Right lobe of liver (tissue), 6 donors: Measurements from ENCODE around the gene RSAD1. TPM values are rescaled to one million over a fixed set of nuclear protein-coding genes. Genes with fewer than 3 reads are reported as not detected.

Experiments
- ATAC-seq, 4 donors: fragments of 200-7000 bp; cut with Tn5 transposase; one replicate each; pipeline ENCODE4 v1.9.1; 2020; ENCODE audit warnings: mild to moderate bottlenecking in 4 of 4, moderate library complexity in 4 of 4
- DNase-seq, 3 donors: peaks; one replicate each; pipeline ENCODE4 v3.0.0-alpha.2; 2020
- H3K27ac ChIP-seq, 3 donors: fragments of 200-600 bp; one replicate each; pipeline ENCODE4 v1.8.0; 2022
- H3K27me3 ChIP-seq, 2 donors: fragments of 200-600 bp; one replicate each; pipeline ENCODE4 v1.8.0; 2022
- H3K36me3 ChIP-seq, 4 donors: fragments of 200-600 bp; sonication (generic) in 1 of 4; one replicate each; pipeline versions ENCODE4 v1.5.1 to v1.8.0; 2017 to 2022; ENCODE audit warnings: control low read depth in 1 of 4
- H3K4me1 ChIP-seq, 4 donors: fragments of 200-600 bp; sonication (generic) in 1 of 4; one replicate each; pipeline versions ENCODE4 v1.5.1 to v1.8.0; 2017 to 2022; ENCODE audit warnings: control low read depth in 1 of 4
- H3K4me3 ChIP-seq, 3 donors: fragments of 200-600 bp; one replicate each; pipeline ENCODE4 v1.8.0; 2022
- H3K9me3 ChIP-seq, 4 donors: fragments of 200-600 bp; sonication (generic) in 1 of 4; one replicate each; pipeline versions ENCODE4 v1.5.1 to v1.8.0; 2017 to 2022; ENCODE audit warnings: control low read depth in 1 of 4
- CTCF ChIP-seq, 4 donors: fragments of 200-600 bp in 3 of 4; fragments of 450-650 bp in 1 of 4; IDR thresholded peaks; one replicate each; pipeline versions ENCODE4 v1.5.1 to v1.8.0; 2016 to 2022; ENCODE audit warnings: antibody characterized with exemption in 4 of 4, mild to moderate bottlenecking in 2 of 4
- POLR2A ChIP-seq: fragments of 450-650 bp; IDR thresholded peaks from one replicate; pipeline ENCODE4 v1.6.1; 2017; ENCODE audit warnings: antibody characterized with exemption, mild to moderate bottlenecking
- WGBS: methylation state at CpG from one replicate; pipeline ENCODE4 v1.1.6; 2018; ENCODE audit warnings: low coverage, low lambda C conversion rate; ENCODE audit not compliant: insufficient coverage; ENCODE audit errors: missing lambda C conversion rate; 5-methylcytosine and 5-hydroxymethylcytosine counted together
- intact Hi-C, 2 donors: fragments of 100-400 bp; cut with DNase I; formaldehyde crosslinking; loops; one replicate each; pipeline versions ENCODE4 v1.11.2 to v1.14.1; 2022
- total RNA-seq, 6 experiments: library from RNA; depleted of rRNA in 2 of 6; stranded (reverse); fragments of >200 nt in 2 of 6; fragmentation: NEBNext Ultra II Directional in 3 of 6; extraction: Animal tissue kit (Norgen Biotek cat#: 25700) in 3 of 6; gene quantifications; one replicate each; pipeline versions ENCODE4 v1.1.0 to v1.2.4, GENCODE V29; 2016 to 2023
- donor health status: DM: no; HTN: yes; CAD: no.
- donor health status: DM: no; HTN: no; CAD: no.
- donor health status: DM: no; HTN: no; CAD: no.
- donor health status: DM: no; HTN: yes; CAD: no.
- donor health status: DM: no; HTN: yes; CAD: no.

RSAD1 gene
- total RNA-seq, 6 experiments from 2014 or later: 17.9 to 26.6 (median 23.4) TPM

DNA sequence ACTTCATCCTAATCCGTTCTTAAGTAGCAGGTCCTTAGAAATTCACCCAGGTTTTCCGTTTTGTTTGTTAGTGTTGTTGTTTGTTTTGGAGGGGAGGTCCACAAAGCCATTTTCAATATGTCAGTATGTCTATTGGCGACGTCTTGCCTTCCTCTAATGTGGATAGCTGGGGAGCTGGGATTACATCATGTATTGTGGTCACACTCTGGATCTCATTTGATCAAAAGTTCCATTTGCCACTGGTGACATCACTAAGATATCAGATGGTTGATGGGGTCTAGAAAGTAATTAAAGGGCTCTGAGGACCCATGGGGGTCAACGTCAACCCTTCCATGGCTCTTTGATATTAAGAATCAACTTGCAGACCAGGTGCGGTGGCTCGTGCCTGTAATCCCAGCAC is 51.2 kb downstream of the RSAD1 start:
- 85% methylated on average over 7 of the region's 7 CpGs for WGBS
- no peaks in the 10 kb centered on the region for H3K36me3 ChIP-seq
- ATAC-seq: no peak
- H3K4me3 ChIP-seq: no peak overlapping the region
- TF ChIP-seq CTCF (IDR thresholded peaks at IDR 0.05) (no peak), POLR2A (no peak)
- no peak overlapping the region for H3K27ac ChIP-seq
- intact Hi-C loops: no loop called here
- peaks cover 0 to 7% (median 0%) of the 10 kb centered on the region in 4 donors for H3K4me1 ChIP-seq
- DNase-seq: no peak
- peaks cover 0 to 6% of the 10 kb centered on the region in 2 donors for H3K27me3 ChIP-seq
- H3K9me3 ChIP-seq: no peaks in the 10 kb centered on the region

DNA sequence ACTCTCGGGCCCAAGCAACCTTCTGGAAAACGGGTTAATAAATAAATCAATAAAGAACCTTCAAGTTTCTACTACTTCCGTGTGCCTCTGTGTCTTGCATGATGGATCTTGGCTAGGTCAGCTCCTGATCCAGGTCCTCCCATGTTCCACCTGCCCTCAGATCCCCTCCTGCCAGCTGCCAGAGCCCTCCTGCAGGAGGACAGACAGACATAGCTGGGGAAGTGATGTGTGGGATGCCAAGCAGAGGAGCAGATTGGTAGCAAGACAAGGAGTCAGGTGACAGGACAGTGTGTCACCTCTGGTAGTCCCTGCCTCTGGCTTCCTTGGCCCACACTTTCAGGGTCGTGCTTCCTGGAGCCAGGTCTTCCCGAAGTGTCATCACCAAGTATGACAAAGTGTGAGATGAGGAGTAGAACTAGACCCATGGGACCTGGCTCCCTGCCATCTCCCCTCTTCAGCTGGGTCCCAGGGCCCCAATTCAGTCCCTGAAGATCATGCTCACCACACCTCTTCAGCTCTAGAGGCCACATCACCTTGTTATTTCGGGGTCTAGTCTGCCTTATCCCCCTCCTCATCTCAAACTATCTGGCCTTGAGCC is 52.9 kb downstream of the RSAD1 start:
- 36% methylated on average over 3 of the region's 6 CpGs for WGBS
- H3K27me3 ChIP-seq: peaks cover 0 to 6% of the 10 kb centered on the region in 2 donors
- ATAC-seq: no peak
- no peak for DNase-seq
- no peak overlapping the region for H3K27ac ChIP-seq
- H3K4me1 ChIP-seq: peaks cover 0 to 7% (median 0%) of the 10 kb centered on the region in 4 donors
- H3K4me3 ChIP-seq: no peak overlapping the region
- H3K36me3 ChIP-seq: no peaks in the 10 kb centered on the region
- no peaks in the 10 kb centered on the region for H3K9me3 ChIP-seq
- TF ChIP-seq POLR2A (no peak), CTCF (IDR thresholded peaks at IDR 0.05) (no peak)
- intact Hi-C loops: no loop called here

DNA sequence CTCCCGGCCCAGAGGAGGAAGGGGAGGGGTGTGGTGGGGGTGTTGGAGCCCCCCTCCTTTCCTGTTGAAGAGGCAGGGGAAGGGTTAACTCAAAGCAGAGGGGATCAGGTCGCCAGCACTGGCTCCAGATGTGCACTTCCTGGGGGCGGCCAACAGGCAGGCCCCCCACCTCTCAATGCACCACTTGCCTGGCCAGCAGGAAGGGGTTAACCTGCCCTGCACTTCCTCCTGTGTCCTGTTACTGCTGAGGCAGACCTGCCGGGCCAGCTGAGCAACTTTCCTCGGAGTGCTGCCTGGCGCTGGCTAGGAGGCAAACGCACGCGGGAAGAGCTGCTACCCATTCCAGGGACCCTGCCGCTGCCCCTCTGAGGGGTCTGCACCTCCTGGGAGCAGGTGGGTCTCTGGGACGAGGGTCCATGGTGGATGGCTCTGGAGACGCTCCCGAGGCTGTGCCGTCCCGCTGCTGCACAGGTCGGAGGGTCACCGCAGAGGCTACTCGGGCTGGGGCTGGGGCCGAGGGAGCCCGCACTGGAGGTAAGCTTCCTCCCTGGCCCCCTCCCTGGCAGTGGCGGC is 53.9 kb downstream of the RSAD1 start, which contains the start of gene EPN3:
EPN3 (plus strand) TSS at position 284 of the 573 bp plus-strand sequence. CDS start 3,822 bp downstream, outside the sequence.
- DNase-seq (peak in 1 of 3 donors; percentile 60), ATAC-seq (peak in 2 of 4 donors; percentile 26 to 43)
- TF ChIP-seq POLR2A (no peak), CTCF (IDR thresholded peaks at IDR 0.05) (no peak)
- H3K4me1 ChIP-seq: peaks cover 0 to 7% (median 0%) of the 10 kb centered on the region in 4 donors
- 7% methylated on average over 11 of the region's 21 CpGs for WGBS
- H3K36me3 ChIP-seq: no peaks in the 10 kb centered on the region
- intact Hi-C loops: no loop called here
- H3K27ac ChIP-seq: no peak within 1 kb of the TSS
- H3K9me3 ChIP-seq: no peaks in the 10 kb centered on the region
- H3K4me3 ChIP-seq: no peak within 1 kb of the TSS
- peaks cover 0 to 6% of the 10 kb centered on the region in 2 donors for H3K27me3 ChIP-seq

GRCh38 chr17:50533185-50533584 is 54.5 kb downstream of the RSAD1 start:
- 5% methylated on average over 3 of the region's 5 CpGs for WGBS
- no peak for DNase-seq
- Histone ChIP-seq H3K36me3 (no peaks in the 10 kb centered on the region), H3K27ac (no peak overlapping the region), H3K9me3 (no peaks in the 10 kb centered on the region), H3K4me1 (peaks cover 0 to 7% (median 0%) of the 10 kb centered on the region in 4 donors), H3K27me3 (peaks cover 0 to 6% of the 10 kb centered on the region in 2 donors), H3K4me3 (no peak overlapping the region)
- no peak for ATAC-seq
- intact Hi-C loops: no loop called here
- TF ChIP-seq POLR2A: no peak
- no peak for TF ChIP-seq CTCF (IDR thresholded peaks at IDR 0.05)
